GM12878 (cell line): Measurements from ENCODE around the gene MCOLN3. TPM values are rescaled to one million over a fixed set of nuclear protein-coding genes. Genes with fewer than 3 reads are reported as not detected.
A peak's percentile ranks its signal among the peaks of the same experiment; 100 is the strongest.

Experiments used
- ATAC-seq: fragments of 200-7000 bp; cut with Tn5 transposase; 3 replicates; pipeline ENCODE4 v1.9.1; 2020; ENCODE audit warnings: mild to moderate bottlenecking, moderate library complexity
- BruUV-seq: library from RNA; stranded (reverse); fragments of 400-500 nt; replicated peaks from 2 replicates; lab custom pipeline; 2021; lab: Mats Ljungman, UMichigan
- CTCF ChIA-PET: fragments of 300-600 bp; sonication (Branson Sonifier 250); formaldehyde crosslinking; extraction: SDS; loops from one replicate; lab custom pipeline; 2021; ENCODE audit warnings: inconsistent platforms; lab: Yijun Ruan, JAX
- POLR2A ChIA-PET: fragments of 350-600 bp; formaldehyde crosslinking; extraction: SDS; loops from one replicate; lab custom pipeline; 2021; ENCODE audit warnings: inconsistent platforms; lab: Charles Lee
- RAD21 ChIA-PET: fragments of 300-600 bp; sonication (Branson Sonifier 250); formaldehyde crosslinking; loops from one replicate; lab custom pipeline; 2023; ENCODE audit warnings: antibody characterized with exemption; ENCODE audit not compliant: unreplicated experiment; lab: Charles Lee
- SMC1A ChIA-PET: fragments of 300-600 bp; sonication (Branson Sonifier 250); formaldehyde crosslinking; loops from one replicate; lab custom pipeline; 2023; ENCODE audit not compliant: unreplicated experiment, uncharacterized antibody; lab: Charles Lee
- DNase-seq: peaks from one replicate; pipeline ENCODE4 v3.0.0-alpha.2; 2011; ENCODE audit warnings: low read depth, low spot score
- FAIRE-seq: peaks from 3 replicates; lab custom pipeline; 2011; peaks lifted over from hg19 to GRCh38; lab: Jason Lieb, UNC
- H2AFZ ChIP-seq: 2 replicates; pipeline ENCODE4 v1.6.0; 2011; ENCODE audit warnings: low read depth, low read length, control low read depth; ENCODE audit not compliant: control insufficient read depth
- H3K27ac ChIP-seq: 2 replicates; pipeline ENCODE4 v1.5.1; 2011; ENCODE audit warnings: control low read depth; ENCODE audit not compliant: control insufficient read depth, insufficient read depth
- H3K27me3 ChIP-seq, 2 experiments: replicated peaks in 1 of 2; 2 replicates each; pipeline versions ENCODE4 v1.6.0 to v1.6.1; 2011; ENCODE audit warnings: low read length in 1 of 2; ENCODE audit not compliant: control insufficient read depth in 2 of 2, insufficient read depth in 2 of 2
- H3K36me3 ChIP-seq, 2 experiments: 2 replicates each; pipeline ENCODE4 v1.5.1; 2011; ENCODE audit warnings: low read length in 1 of 2; ENCODE audit not compliant: control insufficient read depth in 2 of 2, insufficient read depth in 2 of 2
- H3K4me1 ChIP-seq: 2 replicates; pipeline ENCODE4 v1.6.1; 2011; ENCODE audit warnings: mild to moderate bottlenecking, low read length, moderate library complexity, mixed read lengths; ENCODE audit not compliant: control insufficient read depth, insufficient read depth
- H3K4me2 ChIP-seq: 2 replicates; pipeline ENCODE4 v1.6.0; 2011; ENCODE audit warnings: control low read depth; ENCODE audit not compliant: control insufficient read depth, insufficient read depth
- H3K4me3 ChIP-seq: fragments of 200-600 bp; sonication (generic); 2 replicates; pipeline ENCODE4 v1.5.1; 2016
- H3K79me2 ChIP-seq: 2 replicates; pipeline ENCODE4 v1.6.0; 2011; ENCODE audit warnings: low read length; ENCODE audit not compliant: control insufficient read depth, insufficient read depth
- H3K9ac ChIP-seq: 2 replicates; pipeline ENCODE4 v1.8.0; 2011; ENCODE audit warnings: low read length, control low read depth, mixed read lengths; ENCODE audit not compliant: control insufficient read depth, insufficient read depth
- H3K9me3 ChIP-seq: replicated peaks from 3 replicates; pipeline ENCODE4 v1.5.1; 2011; ENCODE audit warnings: mild to moderate bottlenecking, low read length; ENCODE audit not compliant: control insufficient read depth, insufficient read depth
- H4K20me1 ChIP-seq: 2 replicates; pipeline ENCODE4 v1.6.0; 2011; ENCODE audit not compliant: control insufficient read depth, insufficient read depth
- CTCF ChIP-seq, 3 experiments: IDR thresholded peaks in 2 of 3; conservative IDR thresholded peaks in 1 of 3; 2 replicates each; pipeline ENCODE4 v1.5.1; 2011; ENCODE audit warnings: low read depth in 3 of 3, low read length in 3 of 3, mild to moderate bottlenecking in 3 of 3, control low read depth in 2 of 3, moderate library complexity in 2 of 3, inconsistent platforms in 1 of 3, mixed read lengths in 1 of 3; ENCODE audit not compliant: control insufficient read depth in 2 of 3, insufficient read depth in 1 of 3; ENCODE audit errors: extremely low read depth in 1 of 3
- POLR2AphosphoS5 ChIP-seq: IDR thresholded peaks from 2 replicates; pipeline ENCODE4 v1.6.1; 2011; ENCODE audit warnings: mild to moderate bottlenecking, low read length, inconsistent platforms
- RAD21 ChIP-seq: IDR thresholded peaks from 2 replicates; pipeline ENCODE4 v1.6.1; 2011; ENCODE audit warnings: mild to moderate bottlenecking, low read depth, low read length, moderate library complexity; ENCODE audit not compliant: insufficient read depth
- SKIL ChIP-seq: fragments of 450-650 bp; IDR thresholded peaks from 2 replicates; pipeline ENCODE4 v1.6.1; 2017; ENCODE audit warnings: mild to moderate bottlenecking, low read depth, inconsistent platforms; ENCODE audit not compliant: poor library complexity, severe bottlenecking
- WGBS: methylation state at CpG from one replicate; pipeline ENCODE4 v1.1.6; 2016; ENCODE audit warnings: low lambda C conversion rate; ENCODE audit not compliant: insufficient replicate concordance, insufficient coverage; ENCODE audit errors: missing lambda C conversion rate; 5-methylcytosine and 5-hydroxymethylcytosine counted together
- in situ Hi-C: fragments of 300-500 bp; cut with MboI; formaldehyde crosslinking; loops from 9 replicates; pipeline ENCODE4 v1.14.3; 2018; ENCODE audit warnings: mixed read lengths
- intact Hi-C: fragments of 100-400 bp; cut with micrococcal nuclease; formaldehyde crosslinking; loops from one replicate; pipeline ENCODE4 v1.14.2; 2022; ENCODE audit not compliant: unreplicated experiment
- polyA plus RNA-seq, 11 experiments: library from polyadenylated mRNA; depleted of rRNA in 4 of 11; unstranded in 6 of 11; stranded (reverse) in 5 of 11; fragments of >200 nt; fragmentation: Nextera tagmentation in 4 of 11; fragmentation: Illumina TruSeq in 1 of 11; extraction: Ambion mirVana in 4 of 11; extraction: Trizol in 1 of 11; gene quantifications; 1 replicate in 1 of 11; 2 replicates in 10 of 11; pipeline versions ENCODE4 v1.2.1 to v1.2.3, GENCODE V29; 2011 to 2016; ENCODE audit warnings: inconsistent platforms in 2 of 11, missing spikeins in 2 of 11, low read depth in 1 of 11
- total RNA-seq, 4 experiments: library from RNA; depleted of rRNA in 3 of 4; stranded (reverse); fragments of >200 nt in 3 of 4; fragmentation: Illumina TruSeq in 1 of 4; extraction: Trizol in 1 of 4; gene quantifications; 2 replicates each; pipeline versions ENCODE4 v1.2.1 to v1.2.3, GENCODE V29; 2013 to 2021

The MCOLN3 gene
- total and polyA plus RNA-seq, 10 of the 15 experiments (the other 5 are each of a cell fraction or from before 2014, with no cell fraction given): 0.48 to 7.4 (median 3.8) TPM

GRCh38 chr1:85078903-85079302 lies 30.6 kb upstream of the MCOLN3 start:
- no peak for FAIRE-seq

More at GRCh38 chr1:85078903-85079302, 30.6 kb upstream of the MCOLN3 start:
- H3K36me3 ChIP-seq: no peaks in the 10 kb centered on the region
- ChIA-PET CTCF (interaction anchor here (1.2 to 1.6 kb wide), 3 partner anchors 119 to 136 kb away, joined by 4 to 5 read pairs (median 4); no protein-coding TSS in a partner anchor), POLR2A (no interaction called here), SMC1A (interaction anchor here (0.7 to 0.9 kb wide), 2 partner anchors 136 to 137 kb away, joined by 3 read pairs; no protein-coding TSS in a partner anchor), RAD21 (interaction anchor here (1.0 to 1.1 kb wide), 2 partner anchors 51 to 134 kb away, joined by 4 to 5 read pairs; no protein-coding TSS in a partner anchor)
- 2% methylated on average over 3 of the region's 3 CpGs for WGBS
- no peak overlapping the region for H3K4me2 ChIP-seq
- in situ Hi-C loops: no loop called here
- peak; percentile 69 for ATAC-seq
- H3K27ac ChIP-seq: no peak overlapping the region
- H3K4me1 ChIP-seq: no peaks in the 10 kb centered on the region
- DNase-seq: no peak
- no peak overlapping the region for H3K9ac ChIP-seq
- H3K79me2 ChIP-seq: no peaks in the 10 kb centered on the region
- TF ChIP-seq POLR2AphosphoS5 (no peak), SKIL (no peak), RAD21 (peak; percentile 51), CTCF (IDR thresholded peaks at IDR 0.05 in 2 of 3, conservative IDR thresholded peaks at IDR 0.05 in 1 of 3; ENCODE audit: control insufficient read depth in 2 of 3, extremely low read depth in 1 of 3, insufficient read depth in 1 of 3, low read depth in 3 of 3, low read length in 3 of 3) (peak in 2 of 3 experiments; percentile 14 to 31; a peak in 2 of 6 replicates)
- H4K20me1 ChIP-seq: no peaks in the 10 kb centered on the region
- H3K9me3 ChIP-seq: no peaks in the 10 kb centered on the region; the same call in 2 of the 3 replicates
- intact Hi-C loops: no loop called here
- H2AFZ ChIP-seq: no peak overlapping the region
- H3K27me3 ChIP-seq: no peaks in the 10 kb centered on the region
- H3K4me3 ChIP-seq: no peak overlapping the region
- BruUV-seq: no TSS peak
